ENCODE measurements around the gene INSRR.

Gene INSRR

DNA sequence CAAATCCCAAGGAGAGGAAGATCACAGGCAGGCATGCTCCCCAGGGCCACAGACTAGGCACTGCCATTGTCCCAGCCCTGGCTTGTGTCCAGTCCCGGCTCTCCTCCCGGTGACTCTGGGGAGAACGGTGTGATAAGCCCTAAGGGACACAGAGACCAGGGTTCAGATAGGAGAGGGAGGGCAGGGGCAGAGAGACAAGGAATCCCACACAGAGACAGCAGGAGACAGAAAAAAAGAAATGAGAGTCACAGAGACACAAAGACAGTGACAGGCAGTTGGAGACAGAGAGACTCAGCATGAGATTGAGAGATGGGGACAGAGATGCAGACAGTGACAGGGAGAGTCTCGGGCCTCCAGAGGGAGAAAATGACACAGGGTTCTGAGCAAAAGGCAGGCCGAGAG lies 361 bp downstream of the INSRR start:
- no CpG with 5 or more reads among the region's 5 CpGs for WGBS, 2 donors (ENCODE audit: extremely low coverage in 2 of 2, insufficient read length in 2 of 2, insufficient replicate concordance in 1 of 2)
- H2AK5ac ChIP-seq (ENCODE audit: low read depth, low read length): no peak overlapping the region
- H2BK120ac ChIP-seq (ENCODE audit: low read depth, low read length): no peak overlapping the region
- H3K27ac ChIP-seq (replicated peaks; ENCODE audit: low read length): no peak overlapping the region
- H3K23ac ChIP-seq (ENCODE audit: low read depth, low read length, poor library complexity): no peak overlapping the region
- H3K14ac ChIP-seq (ENCODE audit: low read length): no peak overlapping the region
- no peak overlapping the region for H2BK12ac ChIP-seq (ENCODE audit: low read length)
- H2AFZ ChIP-seq (ENCODE audit: low read length): peak overlapping the region; percentile 90
- no peaks in the 10 kb centered on the region for H3K36me3 ChIP-seq (replicated peaks in 1 of 2; ENCODE audit: control insufficient read depth in 2 of 2, insufficient read depth in 2 of 2, low read length in 2 of 2)
- no peak overlapping the region for H2BK5ac ChIP-seq (ENCODE audit: low read length)
- no peaks in the 10 kb centered on the region for H3K9me3 ChIP-seq (replicated peaks in 1 of 2; ENCODE audit: control insufficient read depth in 2 of 2, insufficient read depth in 1 of 2, low read depth in 1 of 2, low read length in 2 of 2)
- H3K4ac ChIP-seq (ENCODE audit: low read length): no peak overlapping the region
- H4K8ac ChIP-seq (ENCODE audit: low read depth, low read length): no peak overlapping the region
- no peaks in the 10 kb centered on the region for H3K79me1 ChIP-seq (ENCODE audit: low read depth, low read length)
- no peak overlapping the region for H4K91ac ChIP-seq (ENCODE audit: low read depth, low read length, poor library complexity)
- no peak overlapping the region for H3K4me3 ChIP-seq (ENCODE audit: low read length in 2 of 2)
- H3K27me3 ChIP-seq (ENCODE audit: control insufficient read depth in 3 of 3, insufficient read depth in 3 of 3, low read depth in 1 of 3, low read length in 3 of 3): peaks cover 11 to 90% (median 71%) of the 10 kb centered on the region in 3 experiments
- peak overlapping the region; percentile 63 for H3K9ac ChIP-seq (ENCODE audit: low read depth, low read length, poor library complexity)
- peak overlapping the region; percentile 60 for H3K18ac ChIP-seq (ENCODE audit: low read length)
- peaks cover 9 to 20% of the 10 kb centered on the region in 2 donors for H3K4me1 ChIP-seq (ENCODE audit: control insufficient read depth in 2 of 2, insufficient read depth in 1 of 2, low read depth in 1 of 2, low read length in 2 of 2)
- DNase-seq (ENCODE audit: low spot score): no peak
- H2BK15ac ChIP-seq (ENCODE audit: low read length): peak overlapping the region; percentile 35
- peak overlapping the region; percentile 88 for H3K4me2 ChIP-seq (ENCODE audit: insufficient read depth, low read length, poor library complexity, severe bottlenecking)

GRCh38 chr1:156857532-156857931 lies 1.4 kb downstream of the INSRR start:
- Histone ChIP-seq H3K23ac (ENCODE audit: low read depth, low read length, poor library complexity) (peak overlapping the region; percentile 57), H4K8ac (ENCODE audit: low read depth, low read length) (no peak overlapping the region), H2BK120ac (ENCODE audit: low read depth, low read length) (no peak overlapping the region), H3K4me1 (ENCODE audit: control insufficient read depth in 2 of 2, insufficient read depth in 1 of 2, low read depth in 1 of 2, low read length in 2 of 2) (peaks cover 10 to 20% of the 10 kb centered on the region in 2 donors), H3K9ac (ENCODE audit: low read depth, low read length, poor library complexity) (no peak overlapping the region), H3K79me1 (ENCODE audit: low read depth, low read length) (no peaks in the 10 kb centered on the region), H3K4me2 (ENCODE audit: insufficient read depth, low read length, poor library complexity, severe bottlenecking) (no peak overlapping the region), H2BK12ac (ENCODE audit: low read length) (no peak overlapping the region), H3K27me3 (ENCODE audit: control insufficient read depth in 3 of 3, insufficient read depth in 3 of 3, low read depth in 1 of 3, low read length in 3 of 3) (peaks cover 11 to 90% (median 69%) of the 10 kb centered on the region in 3 experiments), H2AK5ac (ENCODE audit: low read depth, low read length) (no peak overlapping the region), H3K4me3 (ENCODE audit: low read length in 2 of 2) (no peak overlapping the region), H4K91ac (ENCODE audit: low read depth, low read length, poor library complexity) (no peak overlapping the region), H3K18ac (ENCODE audit: low read length) (no peak overlapping the region), H3K27ac (replicated peaks; ENCODE audit: low read length) (no peak overlapping the region), H2BK5ac (ENCODE audit: low read length) (no peak overlapping the region), H3K14ac (ENCODE audit: low read length) (no peak overlapping the region), H3K4ac (ENCODE audit: low read length) (no peak overlapping the region), H2BK15ac (ENCODE audit: low read length) (no peak overlapping the region), H3K9me3 (replicated peaks in 1 of 2; ENCODE audit: control insufficient read depth in 2 of 2, insufficient read depth in 1 of 2, low read depth in 1 of 2, low read length in 2 of 2) (no peaks in the 10 kb centered on the region), H2AFZ (ENCODE audit: low read length) (no peak overlapping the region), H3K36me3 (replicated peaks in 1 of 2; ENCODE audit: control insufficient read depth in 2 of 2, insufficient read depth in 2 of 2, low read length in 2 of 2) (no peaks in the 10 kb centered on the region)
- DNase-seq (ENCODE audit: low spot score): no peak
- WGBS, 2 donors (ENCODE audit: extremely low coverage in 2 of 2, insufficient read length in 2 of 2, insufficient replicate concordance in 1 of 2): no CpG with 5 or more reads among the region's 3 CpGs

DNA sequence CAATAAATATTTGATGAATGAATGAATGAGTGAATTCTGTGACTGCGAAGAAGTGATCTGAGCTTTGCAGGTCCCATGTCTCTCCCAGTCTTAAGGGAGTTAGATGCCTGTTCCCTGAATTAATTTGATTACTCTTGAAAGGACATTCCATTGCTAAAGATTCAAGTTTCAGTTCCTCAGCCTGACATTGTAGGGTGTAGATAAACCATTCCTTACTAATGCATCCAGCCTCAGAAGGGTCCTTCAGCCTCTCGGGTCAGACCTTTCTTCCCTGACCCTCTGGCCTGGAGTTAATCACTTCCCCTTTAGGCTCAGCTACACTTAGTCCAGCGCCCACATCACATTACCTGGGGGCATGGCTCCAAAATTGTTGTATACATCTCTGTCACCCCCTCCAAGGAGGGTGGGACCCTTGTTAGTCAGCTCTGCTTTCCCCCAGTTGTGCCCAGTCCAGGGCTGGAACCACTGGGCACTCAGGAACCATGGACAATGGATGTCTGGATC lies 2.6 kb downstream of the INSRR start:
- Histone ChIP-seq H3K36me3 (replicated peaks in 1 of 2; ENCODE audit: control insufficient read depth in 2 of 2, insufficient read depth in 2 of 2, low read length in 2 of 2) (no peaks in the 10 kb centered on the region), H3K27ac (replicated peaks; ENCODE audit: low read length) (no peak overlapping the region), H3K23ac (ENCODE audit: low read depth, low read length, poor library complexity) (no peak overlapping the region), H2AFZ (ENCODE audit: low read length) (no peak overlapping the region), H3K14ac (ENCODE audit: low read length) (no peak overlapping the region), H2BK12ac (ENCODE audit: low read length) (no peak overlapping the region), H2BK15ac (ENCODE audit: low read length) (no peak overlapping the region), H3K9ac (ENCODE audit: low read depth, low read length, poor library complexity) (no peak overlapping the region), H2BK120ac (ENCODE audit: low read depth, low read length) (no peak overlapping the region), H2BK5ac (ENCODE audit: low read length) (no peak overlapping the region), H2AK5ac (ENCODE audit: low read depth, low read length) (no peak overlapping the region), H3K9me3 (replicated peaks in 1 of 2; ENCODE audit: control insufficient read depth in 2 of 2, insufficient read depth in 1 of 2, low read depth in 1 of 2, low read length in 2 of 2) (no peaks in the 10 kb centered on the region), H3K27me3 (ENCODE audit: control insufficient read depth in 3 of 3, insufficient read depth in 3 of 3, low read depth in 1 of 3, low read length in 3 of 3) (peaks cover 6 to 90% (median 58%) of the 10 kb centered on the region in 3 experiments), H3K79me1 (ENCODE audit: low read depth, low read length) (no peaks in the 10 kb centered on the region), H3K4ac (ENCODE audit: low read length) (no peak overlapping the region), H3K18ac (ENCODE audit: low read length) (no peak overlapping the region), H4K8ac (ENCODE audit: low read depth, low read length) (no peak overlapping the region), H4K91ac (ENCODE audit: low read depth, low read length, poor library complexity) (no peak overlapping the region), H3K4me2 (ENCODE audit: insufficient read depth, low read length, poor library complexity, severe bottlenecking) (no peak overlapping the region), H3K4me1 (ENCODE audit: control insufficient read depth in 2 of 2, insufficient read depth in 1 of 2, low read depth in 1 of 2, low read length in 2 of 2) (peaks cover 11 to 20% of the 10 kb centered on the region in 2 donors), H3K4me3 (ENCODE audit: low read length in 2 of 2) (no peak overlapping the region)
- DNase-seq (ENCODE audit: low spot score): no peak
- WGBS, 2 donors (ENCODE audit: extremely low coverage in 2 of 2, insufficient read length in 2 of 2, insufficient replicate concordance in 1 of 2): no CpG with 5 or more reads among the region's 3 CpGs

DNA sequence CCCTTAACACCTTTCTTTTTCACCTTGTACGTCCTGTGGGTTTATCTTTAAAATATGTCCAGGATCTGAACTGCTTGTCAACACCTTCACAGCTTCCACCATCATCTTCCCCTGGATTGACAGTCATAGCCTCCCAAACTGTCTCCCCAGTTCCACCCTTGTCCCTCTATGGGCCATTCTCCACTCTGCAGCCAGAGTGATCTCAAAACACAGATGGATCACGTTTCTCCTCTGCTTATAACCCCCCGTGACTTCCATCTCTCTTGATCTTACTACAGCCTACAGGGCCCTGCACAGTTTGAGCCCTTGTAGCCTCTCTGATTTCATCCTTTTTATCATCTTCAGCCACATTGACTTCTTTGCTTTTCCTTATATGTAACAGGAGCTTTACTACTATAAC lies 4.3 kb downstream of the INSRR start:
- WGBS, 2 donors (ENCODE audit: extremely low coverage in 2 of 2, insufficient read length in 2 of 2, insufficient replicate concordance in 1 of 2): no CpG with 5 or more reads among the region's 3 CpGs
- H3K27me3 ChIP-seq (ENCODE audit: control insufficient read depth in 3 of 3, insufficient read depth in 3 of 3, low read depth in 1 of 3, low read length in 3 of 3): peaks cover under 1 to 91% (median 50%) of the 10 kb centered on the region in 3 experiments

More for the DNA sequence above, 4.3 kb downstream of the INSRR start:
- H2AK5ac ChIP-seq (ENCODE audit: low read depth, low read length): no peak overlapping the region
- no peak overlapping the region for H3K4ac ChIP-seq (ENCODE audit: low read length)
- H3K4me2 ChIP-seq (ENCODE audit: insufficient read depth, low read length, poor library complexity, severe bottlenecking): no peak overlapping the region
- no peaks in the 10 kb centered on the region for H3K9me3 ChIP-seq (replicated peaks in 1 of 2; ENCODE audit: control insufficient read depth in 2 of 2, insufficient read depth in 1 of 2, low read depth in 1 of 2, low read length in 2 of 2)
- H3K23ac ChIP-seq (ENCODE audit: low read depth, low read length, poor library complexity): no peak overlapping the region
- H3K4me1 ChIP-seq (ENCODE audit: control insufficient read depth in 2 of 2, insufficient read depth in 1 of 2, low read depth in 1 of 2, low read length in 2 of 2): peaks cover 10 to 12% of the 10 kb centered on the region in 2 donors
- no peak overlapping the region for H4K8ac ChIP-seq (ENCODE audit: low read depth, low read length)
- no peak overlapping the region for H3K27ac ChIP-seq (replicated peaks; ENCODE audit: low read length)
- no peak overlapping the region for H3K18ac ChIP-seq (ENCODE audit: low read length)
- H2BK12ac ChIP-seq (ENCODE audit: low read length): no peak overlapping the region
- H3K9ac ChIP-seq (ENCODE audit: low read depth, low read length, poor library complexity): no peak overlapping the region
- no peak overlapping the region for H2BK120ac ChIP-seq (ENCODE audit: low read depth, low read length)
- H2BK15ac ChIP-seq (ENCODE audit: low read length): no peak overlapping the region
- DNase-seq (ENCODE audit: low spot score): no peak
- no peak overlapping the region for H3K4me3 ChIP-seq (ENCODE audit: low read length in 2 of 2)
- no peak overlapping the region for H3K14ac ChIP-seq (ENCODE audit: low read length)
- no peaks in the 10 kb centered on the region for H3K36me3 ChIP-seq (replicated peaks in 1 of 2; ENCODE audit: control insufficient read depth in 2 of 2, insufficient read depth in 2 of 2, low read length in 2 of 2)
- H2BK5ac ChIP-seq (ENCODE audit: low read length): no peak overlapping the region
- no peak overlapping the region for H2AFZ ChIP-seq (ENCODE audit: low read length)
- H3K79me1 ChIP-seq (ENCODE audit: low read depth, low read length): no peaks in the 10 kb centered on the region
- no peak overlapping the region for H4K91ac ChIP-seq (ENCODE audit: low read depth, low read length, poor library complexity)
